Astrocyte of the spinal cord (primary cell): ENCODE measurements around the gene P2RY8.

Experiments used
- DNase-seq: peaks from one replicate; pipeline ENCODE4 v3.0.0; 2011; ENCODE audit warnings: low read depth, low spot score
- H3K4me3 ChIP-seq: 2 replicates; pipeline ENCODE4 v1.5.1; 2011; ENCODE audit warnings: low read depth, mild to moderate bottlenecking, low read length, moderate library complexity
- CTCF ChIP-seq: IDR thresholded peaks from 2 replicates; pipeline ENCODE4 v1.5.1; 2012; ENCODE audit warnings: low read depth, mild to moderate bottlenecking, low read length, inconsistent platforms
- in situ Hi-C: cut with HindIII; loops from 2 replicates; pipeline ENCODE4 v1.10.0; 2017; ENCODE audit warnings: low sequenced_read_pairs

Gene P2RY8

GRCh38 chrX:1417921-1418771 is 118.8 kb downstream of the P2RY8 start:
- in situ Hi-C loops, result no loop called here
- H3K4me3 ChIP-seq, result no peak overlapping the region
- no peak for TF ChIP-seq CTCF
- DNase-seq, result no peak

GRCh38 chrX:1416965-1417760 is 119.8 kb downstream of the P2RY8 start:
- TF ChIP-seq CTCF, result no peak
- no peak overlapping the region for H3K4me3 ChIP-seq
- in situ Hi-C loops, result no loop called here
- no peak for DNase-seq

- DNase-seq, result no peak
- no peak for TF ChIP-seq CTCF
- H3K4me3 ChIP-seq, result no peak overlapping the region
- in situ Hi-C loops, result no loop called here
Measured at GRCh38 chrX:1416327-1416784, 120.6 kb downstream of the P2RY8 start.
